ENCODE results near the gene OR1L8.

DNA sequence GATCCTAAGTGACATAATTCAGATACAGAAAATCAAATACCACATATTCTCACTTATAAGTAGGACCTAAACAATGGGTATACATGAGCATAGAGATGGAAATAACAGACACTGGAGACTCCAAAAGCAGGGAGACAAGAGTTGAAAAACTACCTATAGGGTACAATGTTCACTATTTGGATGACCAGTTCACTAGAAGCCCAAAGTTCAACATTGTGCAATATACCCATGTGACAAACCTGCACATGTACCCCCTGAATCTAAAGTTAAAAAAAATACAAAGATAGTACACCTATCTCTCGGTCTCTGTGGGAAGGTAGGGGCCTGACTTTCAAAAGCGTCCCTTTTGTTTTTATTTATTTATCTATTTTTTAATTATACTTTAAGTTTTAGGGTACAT is 44.4 kb downstream of the OR1L8 start:
- TF ChIP-seq, protein P1, sequence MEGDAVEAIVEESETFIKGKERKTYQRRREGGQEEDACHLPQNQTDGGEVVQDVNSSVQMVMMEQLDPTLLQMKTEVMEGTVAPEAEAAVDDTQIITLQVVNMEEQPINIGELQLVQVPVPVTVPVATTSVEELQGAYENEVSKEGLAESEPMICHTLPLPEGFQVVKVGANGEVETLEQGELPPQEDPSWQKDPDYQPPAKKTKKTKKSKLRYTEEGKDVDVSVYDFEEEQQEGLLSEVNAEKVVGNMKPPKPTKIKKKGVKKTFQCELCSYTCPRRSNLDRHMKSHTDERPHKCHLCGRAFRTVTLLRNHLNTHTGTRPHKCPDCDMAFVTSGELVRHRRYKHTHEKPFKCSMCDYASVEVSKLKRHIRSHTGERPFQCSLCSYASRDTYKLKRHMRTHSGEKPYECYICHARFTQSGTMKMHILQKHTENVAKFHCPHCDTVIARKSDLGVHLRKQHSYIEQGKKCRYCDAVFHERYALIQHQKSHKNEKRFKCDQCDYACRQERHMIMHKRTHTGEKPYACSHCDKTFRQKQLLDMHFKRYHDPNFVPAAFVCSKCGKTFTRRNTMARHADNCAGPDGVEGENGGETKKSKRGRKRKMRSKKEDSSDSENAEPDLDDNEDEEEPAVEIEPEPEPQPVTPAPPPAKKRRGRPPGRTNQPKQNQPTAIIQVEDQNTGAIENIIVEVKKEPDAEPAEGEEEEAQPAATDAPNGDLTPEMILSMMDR (conservative IDR thresholded peaks at IDR 0.05; ENCODE audit: low read length), result no peak
- no peak for TF ChIP-seq EZH2phosphoT487 (IDR thresholded peaks at IDR 0.05; ENCODE audit: borderline replicate concordance, low read depth, low read length)

Measured in OCI-LY7 (cell line).